Stimulated activated CD4-positive, alpha-beta T cell treated with anti-CD3 and anti-CD28 coated beads, Interleukin-4, amount 100 ng/mL, for 1 hour (primary cell): ENCODE results near the gene P2RX1.

Experiments
- DNase-seq: peaks from one replicate; pipeline ENCODE4 v3.0.0-alpha.2; 2020

The P2RX1 gene

DNA sequence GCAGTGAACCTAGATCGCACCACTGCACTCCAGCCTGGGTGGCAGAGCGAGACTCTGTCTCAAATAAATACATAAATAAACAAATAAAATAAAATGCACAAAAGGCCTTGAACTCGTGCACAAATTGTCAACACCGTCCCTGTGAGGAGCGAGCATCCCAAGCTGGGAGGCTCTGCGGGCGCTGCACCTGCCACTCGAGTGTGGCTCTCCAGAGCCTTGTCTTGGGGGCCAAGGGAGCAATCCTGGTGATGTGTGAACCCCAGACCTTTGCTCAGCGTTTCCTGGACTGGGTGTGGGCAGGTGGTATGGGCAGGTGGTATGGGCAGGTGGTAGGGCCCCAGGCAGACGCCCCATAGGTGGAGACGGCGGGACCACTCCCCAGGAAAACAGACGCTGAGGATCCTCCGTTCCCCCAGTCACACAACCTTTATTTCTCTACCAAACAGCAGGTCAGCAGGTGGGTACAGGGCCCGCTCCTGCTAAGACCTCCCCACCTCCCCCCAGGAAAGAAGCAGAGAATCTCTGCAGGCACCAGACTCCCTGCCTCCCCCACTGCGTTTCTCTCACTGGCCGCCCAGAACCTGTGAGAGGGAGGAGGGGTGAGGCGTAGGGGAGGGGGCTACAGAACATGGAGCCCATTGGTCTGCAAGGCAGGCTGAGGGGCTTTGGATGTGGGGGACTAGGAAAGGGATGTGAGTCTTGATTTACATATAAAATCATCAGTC lies 7.4 kb upstream of the P2RX1 start:
- DNase-seq: no peak

DNA sequence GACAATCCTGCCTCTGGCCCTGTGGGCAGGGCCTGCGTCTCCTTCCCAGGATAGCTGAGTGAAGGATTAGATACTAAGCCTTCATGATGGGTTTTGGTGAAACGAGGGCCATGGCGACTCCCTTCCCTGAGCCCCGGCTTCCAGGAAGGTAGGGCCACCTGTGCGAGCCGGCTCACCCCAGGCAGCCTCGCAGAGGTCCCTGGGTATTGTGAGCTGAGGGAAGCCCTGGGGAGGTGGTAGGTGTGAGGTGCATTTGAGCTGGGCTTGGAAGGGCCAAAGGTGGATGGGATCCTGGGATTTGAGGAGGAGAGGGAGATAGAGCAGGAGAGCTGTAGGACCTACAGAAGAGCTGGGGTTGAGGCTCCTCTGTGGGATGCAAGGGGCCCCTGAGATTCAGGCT lies 6.5 kb upstream of the P2RX1 start:
- no peak for DNase-seq

DNA sequence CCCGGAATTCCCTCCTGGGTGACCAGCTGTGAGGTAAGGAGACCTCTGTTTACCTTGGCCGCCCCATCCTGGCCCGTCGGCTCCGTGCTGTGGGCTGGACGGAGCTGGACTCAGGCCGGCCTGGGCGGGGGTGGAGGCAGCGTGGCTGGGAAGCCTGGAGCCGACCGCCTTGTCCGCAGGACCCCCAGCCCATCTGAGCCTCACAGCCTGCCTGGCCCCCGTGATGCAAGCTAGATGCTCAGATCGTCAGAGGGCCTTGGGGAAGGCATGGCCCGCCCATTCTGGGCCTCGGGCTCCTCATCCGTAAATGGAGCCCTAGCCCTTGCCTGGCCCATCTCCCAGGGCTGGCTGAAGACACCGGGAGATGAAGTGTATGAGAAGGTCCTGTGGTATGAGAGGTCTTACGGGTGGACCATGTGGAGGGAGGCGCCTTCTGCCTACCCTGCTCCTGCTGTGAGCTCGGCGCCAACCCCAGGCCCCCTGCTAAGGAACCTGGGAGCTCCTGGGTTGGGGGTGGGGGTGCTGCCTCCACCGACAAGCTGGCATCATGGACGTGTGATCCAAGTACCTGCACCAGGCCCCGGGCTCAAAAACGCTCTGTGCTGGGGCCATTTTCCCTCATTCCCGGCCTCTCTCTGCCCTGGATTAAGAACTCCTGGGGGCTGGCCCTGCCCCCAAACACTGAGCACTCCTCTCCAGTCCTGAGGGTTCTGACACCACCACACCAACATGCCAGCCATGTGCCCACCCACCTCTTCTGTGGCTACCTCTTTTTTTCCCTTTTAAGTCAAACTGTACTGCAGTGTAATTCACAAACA lies 5.4 kb upstream of the P2RX1 start:
- no peak for DNase-seq

DNA sequence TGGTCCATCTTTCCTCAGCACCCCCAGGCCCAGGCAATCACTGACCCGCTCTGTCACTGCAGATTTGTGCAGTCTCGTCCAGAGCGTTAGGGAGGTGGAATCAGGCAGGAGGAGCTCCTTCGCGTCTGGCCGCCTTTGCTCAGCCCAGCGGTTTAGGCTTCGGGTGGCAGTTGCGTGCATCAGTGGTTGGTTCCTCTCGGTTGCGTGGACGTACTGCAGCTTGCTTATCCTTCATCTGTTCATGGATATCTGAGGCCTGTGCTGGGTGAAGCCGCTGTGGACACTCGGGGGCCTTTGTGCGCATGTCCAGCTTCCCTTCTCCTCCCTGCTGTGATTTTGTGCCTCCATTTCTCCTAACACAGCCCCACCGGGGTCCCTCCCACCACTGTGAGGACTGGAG lies 4.7 kb upstream of the P2RX1 start:
- DNase-seq: no peak

DNA sequence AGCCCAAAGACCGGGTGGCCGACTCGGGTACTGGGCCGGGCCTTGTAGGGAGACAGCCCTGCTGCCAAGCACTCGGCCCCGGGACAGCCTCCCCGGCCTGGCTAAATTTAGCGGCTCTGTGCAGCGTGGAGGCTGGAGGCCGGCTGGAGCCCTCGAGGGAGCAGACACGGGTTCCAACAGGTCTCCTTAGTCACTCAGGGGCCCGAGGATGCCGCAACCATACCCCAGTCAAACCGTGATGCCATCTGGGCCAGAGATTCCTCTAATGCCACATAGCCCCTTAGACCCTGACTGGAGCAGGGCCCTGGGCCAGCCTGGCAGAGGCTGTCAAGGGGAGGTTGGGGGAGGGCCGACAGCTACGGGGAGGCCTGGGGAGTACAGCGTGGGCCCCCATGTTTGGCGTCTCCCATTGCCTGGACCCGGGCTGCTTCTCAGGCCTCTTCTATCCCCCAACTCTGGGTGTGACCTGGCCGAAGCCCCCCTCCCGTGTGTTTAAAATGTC lies 2.9 kb upstream of the P2RX1 start:
- DNase-seq: no peak

DNA sequence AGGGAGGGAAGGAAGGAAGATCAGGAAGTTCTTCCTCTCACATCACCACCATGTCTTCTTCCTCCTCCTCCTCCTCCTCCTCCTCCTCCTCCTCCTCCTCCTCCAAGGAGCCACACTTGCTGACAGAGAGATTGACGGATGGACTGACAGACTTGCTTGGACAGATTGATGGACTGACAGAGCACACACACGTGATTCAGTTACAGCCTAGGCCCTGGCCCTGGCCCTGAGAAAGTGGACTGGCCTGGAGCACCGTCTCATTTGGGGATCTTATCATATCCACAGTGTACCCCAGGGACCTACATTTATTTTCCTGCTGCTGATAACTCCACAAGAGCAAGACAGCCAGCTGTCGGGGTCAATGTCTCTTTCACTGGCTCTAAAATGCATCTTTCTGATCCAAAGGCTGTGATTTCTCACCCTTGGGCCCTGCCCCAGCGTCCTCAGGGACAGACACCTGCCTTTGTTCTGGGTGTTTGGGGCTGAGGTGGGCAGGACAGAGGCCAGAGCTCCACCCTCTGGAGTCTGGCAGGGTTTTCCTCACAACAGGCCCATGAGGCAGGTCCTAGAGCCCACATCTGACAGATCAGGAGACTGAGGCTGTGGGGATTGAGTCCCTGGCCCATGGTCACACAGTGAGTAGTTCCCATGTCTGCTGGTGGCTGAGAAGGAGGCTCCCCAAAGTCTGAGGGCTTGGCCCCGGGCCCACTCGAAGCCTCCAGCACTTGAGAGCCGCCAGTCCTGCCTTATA lies 2.3 kb upstream of the P2RX1 start:
- DNase-seq: no peak

DNA sequence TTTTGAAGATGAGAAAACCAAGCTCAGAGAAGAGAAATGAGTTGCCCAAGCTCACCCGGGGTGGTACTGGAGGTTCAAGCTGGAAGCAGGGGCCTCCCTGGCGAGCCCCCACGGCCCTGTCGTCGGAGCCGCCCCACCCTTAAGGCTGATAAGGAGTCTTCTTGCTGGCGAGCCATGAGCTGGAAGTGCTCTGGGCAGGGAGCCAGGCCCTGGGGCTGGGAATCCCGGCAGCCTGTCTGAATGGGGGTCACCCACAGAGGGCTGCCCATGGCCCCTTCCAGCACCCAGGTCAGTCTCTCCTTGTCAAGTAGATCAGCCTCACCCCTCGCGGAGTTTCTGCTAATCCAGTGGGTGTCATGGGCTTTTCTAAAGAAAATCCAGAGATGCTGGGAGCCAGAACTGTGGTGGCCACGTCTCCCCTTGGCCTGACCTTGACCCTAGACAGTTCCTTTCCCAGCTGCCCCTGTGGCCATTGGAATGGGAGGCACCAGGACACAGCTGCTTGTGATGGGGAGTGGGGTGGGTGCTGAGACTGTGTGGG lies 1.2 kb upstream of the P2RX1 start:
- DNase-seq: no peak

DNA sequence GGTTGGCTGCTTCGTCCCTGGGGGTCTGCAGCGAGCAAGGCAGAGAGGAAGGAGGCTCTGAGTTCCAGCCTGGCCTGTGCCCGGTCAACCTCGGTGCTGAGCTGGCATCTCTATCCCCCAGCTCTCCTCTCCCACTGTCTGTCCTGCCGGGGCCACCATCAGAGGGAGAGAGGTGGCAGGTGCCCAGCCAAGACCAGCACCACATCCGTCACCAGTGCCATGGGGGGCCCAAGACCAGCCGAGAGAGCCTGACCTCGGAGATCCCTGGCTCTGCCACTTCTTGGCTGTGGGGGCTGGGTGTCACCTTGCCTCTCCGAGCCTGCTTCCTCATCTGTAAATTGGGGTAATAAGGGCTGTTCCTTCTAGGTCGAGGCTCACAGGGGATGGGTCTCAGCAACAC lies 560 bp upstream of the P2RX1 start:
- no peak for DNase-seq

DNA sequence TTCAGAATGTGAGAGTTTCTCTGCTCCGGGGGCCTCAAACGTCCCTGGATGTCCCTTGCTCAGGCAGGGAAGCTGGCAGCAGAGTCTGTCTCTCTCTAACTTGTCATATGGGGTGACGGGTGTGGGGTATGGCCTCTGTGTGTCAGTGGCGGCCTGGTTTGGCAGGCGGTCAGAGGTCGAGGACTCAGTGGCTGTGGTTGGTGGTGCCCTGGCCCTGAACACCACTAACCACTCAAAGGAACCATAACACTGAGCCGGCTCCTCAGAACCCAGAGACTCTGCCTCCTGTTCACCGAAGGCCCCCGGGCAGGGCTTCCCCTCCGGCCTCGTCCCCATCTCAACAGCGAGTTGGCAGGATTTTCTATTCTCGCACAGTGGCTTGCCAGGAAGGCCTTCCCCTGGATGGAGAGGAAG lies 677 bp downstream of the P2RX1 start:
- DNase-seq: no peak

DNA sequence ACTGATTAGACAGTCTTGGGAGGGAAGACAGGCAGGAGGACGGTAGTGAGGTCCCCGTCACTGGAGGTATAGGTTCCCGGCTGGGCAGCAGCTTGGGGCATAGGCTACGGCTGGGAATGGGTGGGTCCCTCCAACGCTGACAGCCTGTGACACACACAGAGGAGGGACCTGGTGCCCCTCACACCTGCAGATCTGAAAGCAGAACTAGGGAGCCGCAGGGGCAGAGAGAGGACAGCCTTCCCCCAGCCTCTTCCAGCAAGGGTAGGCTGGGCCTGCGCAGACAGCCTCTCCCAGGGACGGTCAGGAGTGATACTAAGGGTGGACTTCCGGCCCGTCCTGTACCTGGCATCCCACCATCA lies 2.0 kb downstream of the P2RX1 start:
- no peak for DNase-seq

DNA sequence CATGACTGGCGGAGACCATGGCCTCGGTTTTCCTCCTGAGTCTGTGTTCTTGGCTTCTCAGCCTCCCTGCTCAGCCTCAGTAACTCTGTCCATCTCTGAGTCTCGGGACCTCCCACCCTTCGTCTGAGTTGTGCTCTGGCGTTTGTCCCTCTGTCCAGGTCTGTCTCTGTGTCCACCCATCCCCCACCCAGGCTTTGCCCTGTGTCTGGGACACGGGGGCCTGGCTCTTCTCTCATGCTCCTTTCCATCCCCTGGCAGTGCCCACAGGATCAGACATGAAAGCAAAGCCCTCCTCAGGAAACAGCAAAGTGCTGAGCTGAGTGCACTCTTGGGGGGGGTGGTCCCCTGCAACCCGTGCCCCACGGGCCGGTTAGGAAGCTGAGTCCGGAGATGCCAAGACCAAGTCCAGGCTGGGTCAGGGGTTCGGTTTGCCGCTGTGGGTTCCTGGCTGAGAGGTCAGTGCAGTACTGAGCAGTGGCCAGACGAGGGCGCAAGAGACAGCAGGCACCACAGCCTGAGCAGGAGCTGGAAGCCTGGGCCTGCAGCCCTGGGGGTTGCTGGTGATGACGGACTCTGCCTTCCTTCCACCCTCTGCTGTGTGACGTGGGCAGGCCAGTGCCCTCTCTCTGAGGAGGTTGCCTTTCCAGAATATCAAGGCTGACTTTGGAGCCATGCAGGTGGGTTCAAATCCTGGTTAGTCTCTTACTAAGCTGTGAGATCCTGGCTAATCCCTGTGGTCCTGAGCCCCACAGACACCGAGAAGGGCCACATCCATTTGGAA lies 2.5 kb downstream of the P2RX1 start:
- DNase-seq: peak; percentile 80

DNA sequence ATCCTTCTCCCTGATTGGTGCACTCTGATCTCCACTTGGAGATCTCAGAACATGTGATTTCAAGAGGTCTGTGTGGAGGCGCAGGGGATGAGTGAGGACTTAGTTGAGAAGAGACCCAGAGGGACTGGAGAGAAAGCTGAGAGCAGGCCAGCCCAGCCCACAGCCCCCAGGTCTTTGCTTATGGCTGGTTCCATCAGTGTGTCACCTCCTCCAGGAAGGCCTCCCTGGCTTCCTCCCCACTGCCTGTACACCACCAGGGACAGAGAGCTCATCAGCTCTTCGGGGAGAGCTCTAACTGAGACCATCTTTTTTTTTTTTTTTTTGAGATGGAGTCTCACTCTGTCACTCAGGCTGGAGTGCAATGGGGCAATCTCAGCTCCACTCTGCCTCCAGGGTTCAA lies 3.4 kb downstream of the P2RX1 start:
- DNase-seq: no peak

DNA sequence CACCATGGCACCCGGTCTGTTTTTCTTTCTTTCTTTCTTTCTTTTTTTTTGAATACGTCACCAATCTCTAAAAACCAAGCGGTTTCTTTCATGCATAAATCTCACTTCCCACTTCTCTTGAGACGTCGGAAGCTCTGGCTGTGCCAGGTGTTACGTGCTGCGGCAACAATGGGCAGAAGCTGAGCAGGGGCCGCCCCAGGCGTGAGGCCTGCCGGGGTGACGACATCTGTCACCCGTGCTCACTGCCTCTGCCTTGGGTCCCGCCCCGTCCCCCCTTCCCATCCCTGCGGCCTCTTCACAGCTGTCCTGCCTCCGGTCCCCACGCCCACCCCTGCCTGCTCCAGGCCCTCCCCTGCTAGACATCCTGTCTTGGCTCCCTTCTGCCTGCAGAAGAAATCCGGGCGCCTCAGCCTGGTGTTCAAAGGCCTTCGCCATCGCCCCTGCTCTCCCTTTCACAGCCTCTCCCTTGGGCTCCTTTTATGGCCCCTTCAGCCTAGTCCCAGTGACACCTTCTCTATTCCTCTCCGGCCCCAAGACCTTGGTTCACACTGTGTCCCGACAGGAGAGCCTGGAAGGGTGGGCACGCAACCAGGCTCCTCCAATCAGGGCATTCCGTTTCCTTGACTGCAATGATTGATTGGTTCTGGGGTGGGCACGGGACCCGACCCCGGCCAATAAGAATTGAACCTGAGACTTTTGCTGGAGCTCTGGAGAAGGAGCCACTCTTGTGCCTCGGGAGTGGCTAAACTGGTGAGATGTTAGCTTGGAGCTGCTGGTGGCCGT lies 4.8 kb downstream of the P2RX1 start:
- DNase-seq: peak; percentile 67

DNA sequence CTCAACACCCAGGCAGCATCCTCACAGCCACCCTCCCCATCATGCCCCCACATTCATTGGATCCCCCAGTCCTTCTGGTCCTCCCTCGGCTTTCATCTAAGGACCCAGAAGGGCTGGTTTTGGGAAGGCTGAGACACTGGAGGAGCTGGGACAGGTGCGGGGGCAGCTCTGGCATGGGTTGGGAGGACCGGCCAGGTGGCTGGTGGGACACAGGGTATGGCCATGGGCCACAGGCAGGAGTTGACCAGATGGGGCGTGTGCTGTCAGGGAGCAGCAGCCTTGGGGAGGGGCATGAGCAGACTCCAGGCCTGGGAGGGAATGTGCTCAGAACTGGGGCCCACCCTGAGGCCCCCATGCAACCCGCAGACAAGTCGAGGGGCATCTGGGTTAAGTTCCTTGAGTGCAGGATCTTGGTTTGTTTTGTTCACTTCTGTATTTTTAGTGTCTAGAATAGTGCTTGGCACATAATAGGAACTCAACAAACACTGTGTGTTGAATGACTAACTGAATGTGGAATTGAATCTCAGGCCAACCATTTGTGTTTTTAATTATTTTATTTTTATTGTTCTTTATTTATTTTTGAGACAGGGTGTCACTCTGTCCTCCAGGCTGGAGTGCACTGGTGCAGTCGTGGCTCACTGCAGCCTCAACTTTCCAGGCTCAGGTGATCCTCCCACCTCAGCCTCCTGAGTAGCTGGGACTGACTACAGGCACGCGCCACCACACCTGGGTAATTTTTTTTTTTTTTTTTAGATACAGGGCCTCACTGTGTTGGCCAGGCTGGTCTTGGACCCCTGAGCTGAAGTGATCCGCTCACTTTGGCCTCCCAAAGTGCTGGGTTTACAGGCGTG lies 5.6 kb downstream of the P2RX1 start:
- no peak for DNase-seq

DNA sequence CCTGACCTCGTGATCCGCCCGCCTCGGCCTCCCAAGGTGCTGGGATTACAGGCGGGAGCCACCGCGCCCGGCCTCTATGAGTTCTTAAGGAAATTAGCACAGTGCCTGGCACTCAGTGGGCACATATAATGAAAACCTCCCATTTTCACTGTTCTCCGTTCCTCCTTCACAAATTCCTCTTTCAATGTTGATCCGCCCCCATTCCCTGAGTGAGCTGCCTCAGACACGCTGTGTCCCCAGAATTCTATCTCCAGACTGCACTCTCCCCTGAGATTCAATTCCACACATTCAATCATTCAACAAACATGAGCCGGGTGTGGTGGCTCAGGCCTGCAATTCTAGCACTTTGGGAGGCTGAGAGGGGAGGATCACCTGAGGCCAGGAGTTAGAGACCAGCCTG lies 7.0 kb downstream of the P2RX1 start:
- DNase-seq: no peak

DNA sequence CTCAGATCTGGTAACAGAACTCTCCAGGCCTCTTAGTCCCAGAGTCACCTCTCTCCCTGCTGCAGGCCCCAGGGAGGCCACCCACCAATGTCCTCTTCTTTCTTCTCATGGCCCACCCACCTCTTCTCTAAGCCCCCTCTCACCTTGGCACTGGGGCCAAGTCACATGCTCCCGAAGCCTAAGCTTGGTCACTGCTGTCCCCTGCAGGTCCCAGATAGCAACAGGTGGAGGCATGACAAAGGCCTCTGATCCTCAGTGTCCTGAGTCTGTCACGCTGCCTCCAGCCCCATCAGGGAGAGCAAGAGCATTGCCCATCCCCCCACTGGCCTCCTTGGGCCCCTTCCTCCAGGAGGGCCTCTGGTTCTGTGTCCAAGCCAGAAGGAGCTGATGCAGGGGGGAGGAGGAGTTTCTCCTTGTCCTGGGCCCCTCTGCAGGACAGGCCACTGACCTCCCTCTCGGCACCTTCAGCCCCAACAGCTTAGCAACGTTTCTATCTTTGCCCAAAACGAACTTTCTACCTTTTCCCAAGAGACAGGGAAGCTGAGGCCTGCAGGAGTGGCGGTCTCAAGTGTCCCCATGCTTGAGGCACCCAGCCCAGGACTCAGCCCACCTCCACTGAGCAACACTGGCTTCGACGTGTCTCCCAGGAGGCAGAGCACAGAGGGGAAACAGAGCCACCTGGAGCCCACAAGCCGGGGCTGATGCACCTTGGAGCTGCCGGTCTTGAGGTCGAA lies 8.6 kb downstream of the P2RX1 start:
- DNase-seq: no peak

DNA sequence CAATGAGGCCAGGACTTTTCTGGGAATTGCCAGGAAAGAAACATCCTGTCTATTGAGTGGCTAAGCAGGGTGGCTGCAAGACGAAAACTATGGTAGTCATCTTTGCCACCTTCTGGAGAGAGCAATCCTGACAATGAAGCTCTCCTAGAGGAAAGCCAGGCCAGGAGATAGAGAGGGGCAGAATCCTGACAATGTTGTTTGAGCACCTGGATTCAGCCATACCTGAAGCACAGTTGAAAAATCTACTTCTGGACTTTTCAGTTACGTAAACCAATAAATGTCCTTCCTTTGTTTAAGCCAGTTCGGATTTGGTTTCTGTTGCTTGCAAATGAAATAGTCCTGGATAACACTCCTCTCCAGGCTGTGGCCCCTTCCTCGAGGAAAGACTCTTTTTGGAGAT lies 9.4 kb downstream of the P2RX1 start:
- DNase-seq: no peak

DNA sequence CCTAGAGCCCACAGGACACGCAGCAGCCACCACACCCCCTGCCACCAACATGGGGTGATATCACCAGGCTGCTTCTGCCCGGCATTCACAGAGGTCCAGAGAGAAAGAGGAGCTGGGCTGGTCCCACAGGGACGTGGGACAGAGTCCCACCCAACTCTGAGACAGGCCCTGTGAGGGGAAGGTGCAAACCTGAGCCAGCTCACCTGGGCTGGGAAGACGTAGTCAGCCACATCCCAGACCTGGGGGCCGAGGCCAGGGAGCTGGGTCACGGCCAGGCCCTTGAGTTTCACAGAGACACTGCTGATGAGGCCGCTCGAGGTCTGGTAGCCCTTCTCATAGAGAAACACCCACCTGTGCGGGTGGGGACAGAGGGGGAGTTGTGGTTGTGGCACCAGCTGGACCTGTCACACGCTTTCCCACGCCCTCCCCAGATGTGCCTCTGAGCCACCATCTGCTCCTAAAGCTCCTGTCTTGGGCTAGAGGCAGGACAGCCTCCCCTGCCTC lies 11.2 kb downstream of the P2RX1 start:
- no peak for DNase-seq

DNA sequence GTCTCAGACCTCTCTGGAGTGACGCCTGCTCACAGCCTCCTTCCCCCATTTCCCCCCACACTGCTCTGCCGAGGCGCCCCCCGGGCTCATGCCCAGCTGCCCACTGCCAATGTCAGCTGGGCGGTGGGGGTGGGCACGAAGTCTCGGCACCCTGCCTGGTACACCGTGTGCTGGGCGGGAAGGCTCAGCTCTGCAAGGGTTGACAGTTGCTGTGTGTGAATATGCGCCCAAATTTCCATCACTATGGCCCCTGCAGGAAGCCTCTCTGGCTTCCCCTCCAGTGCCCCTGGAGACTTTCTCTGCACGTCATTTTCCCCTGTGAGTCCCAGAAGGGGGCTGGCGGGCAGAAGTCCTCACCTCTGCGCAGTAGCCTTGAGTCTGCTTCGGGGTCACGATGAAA lies 11.8 kb downstream of the P2RX1 start:
- DNase-seq: no peak

DNA sequence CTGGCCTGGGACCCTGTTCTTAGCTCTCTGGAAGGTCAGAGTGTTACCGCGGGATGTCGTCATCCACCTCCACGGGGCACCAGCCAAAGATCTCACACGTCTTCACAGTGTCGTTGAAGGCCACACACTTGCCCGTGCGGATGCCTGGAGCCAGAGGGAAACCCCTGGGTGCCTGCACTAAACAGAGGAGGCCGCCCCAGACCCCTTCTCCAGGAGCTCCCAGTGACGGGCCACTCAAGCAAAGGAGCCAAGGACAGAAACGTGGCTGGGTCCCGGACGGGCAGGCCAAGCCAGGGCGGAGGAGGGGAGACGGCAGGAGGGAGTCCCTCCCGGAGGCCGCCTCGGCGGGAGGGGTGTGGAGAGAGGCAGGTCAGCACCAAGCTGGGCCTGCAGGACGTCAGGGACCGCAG lies 12.4 kb downstream of the P2RX1 start:
- DNase-seq: no peak
